GM23338 (cell line): ENCODE data around the gene VPS25.

ENCODE experiments used
- EZH2 ChIP-seq: fragments of 200-600 bp; sonication (generic); IDR thresholded peaks from one replicate; pipeline ENCODE4 v1.8.0; 2017; ENCODE audit warnings: antibody characterized with exemption, mild to moderate bottlenecking, low read depth; ENCODE audit not compliant: unreplicated experiment
- POLR2AphosphoS5 ChIP-seq: IDR thresholded peaks from 2 replicates; pipeline ENCODE4 v1.6.1; 2016; ENCODE audit warnings: antibody characterized with exemption, low read depth
- ZNF331 ChIP-seq: fragments of 250-450 bp; sonication (Bioruptor Pico); IDR thresholded peaks from 2 replicates; pipeline ENCODE4 v1.5.0; 2020; ENCODE audit warnings: low read depth, mild to moderate bottlenecking, moderate library complexity
- TF ChIP-seq, protein P1 (sequence below), 2 experiments: fragments of 200-600 bp in 1 of 2; sonication (generic) in 1 of 2; conservative IDR thresholded peaks; 2 replicates each; pipeline versions ENCODE4 v1.5.1 to v1.6.1; 2016 to 2017; ENCODE audit warnings: antibody characterized with exemption in 2 of 2, low read depth in 2 of 2, mild to moderate bottlenecking in 2 of 2, moderate library complexity in 1 of 2

DNA sequence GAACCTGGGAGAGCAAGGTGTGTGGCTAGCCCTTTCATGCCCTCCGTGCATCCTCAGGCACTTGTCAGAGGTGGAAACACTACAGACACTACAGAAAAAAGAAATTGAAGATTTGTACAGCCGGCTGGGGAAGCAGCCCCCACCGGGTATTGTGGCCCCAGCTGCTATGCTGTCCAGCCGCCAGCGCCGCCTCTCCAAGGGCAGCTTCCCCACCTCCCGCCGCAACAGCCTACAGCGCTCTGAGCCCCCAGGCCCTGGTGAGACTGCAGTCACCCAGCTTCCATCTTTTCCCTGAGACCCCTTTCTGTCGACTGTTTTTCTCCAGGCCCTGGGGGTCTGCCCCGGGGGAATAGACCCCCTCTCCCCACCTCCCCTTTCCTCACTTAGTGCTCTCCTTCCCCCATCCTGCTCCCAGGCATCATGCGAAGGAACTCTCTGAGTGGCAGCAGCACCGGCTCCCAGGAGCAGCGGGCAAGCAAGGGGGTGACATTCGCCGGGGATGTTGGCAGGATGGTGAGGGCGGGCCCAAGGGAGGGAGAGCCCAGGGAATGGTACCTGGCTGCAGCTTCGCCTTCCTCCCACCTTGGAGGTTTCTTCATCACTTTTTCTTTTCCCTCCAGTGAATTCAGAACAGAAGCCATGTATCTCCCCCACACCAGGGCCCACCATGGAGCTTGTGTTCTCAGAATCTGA, 23.0 kb downstream of the VPS25 start:
- TF ChIP-seq, protein P1, sequence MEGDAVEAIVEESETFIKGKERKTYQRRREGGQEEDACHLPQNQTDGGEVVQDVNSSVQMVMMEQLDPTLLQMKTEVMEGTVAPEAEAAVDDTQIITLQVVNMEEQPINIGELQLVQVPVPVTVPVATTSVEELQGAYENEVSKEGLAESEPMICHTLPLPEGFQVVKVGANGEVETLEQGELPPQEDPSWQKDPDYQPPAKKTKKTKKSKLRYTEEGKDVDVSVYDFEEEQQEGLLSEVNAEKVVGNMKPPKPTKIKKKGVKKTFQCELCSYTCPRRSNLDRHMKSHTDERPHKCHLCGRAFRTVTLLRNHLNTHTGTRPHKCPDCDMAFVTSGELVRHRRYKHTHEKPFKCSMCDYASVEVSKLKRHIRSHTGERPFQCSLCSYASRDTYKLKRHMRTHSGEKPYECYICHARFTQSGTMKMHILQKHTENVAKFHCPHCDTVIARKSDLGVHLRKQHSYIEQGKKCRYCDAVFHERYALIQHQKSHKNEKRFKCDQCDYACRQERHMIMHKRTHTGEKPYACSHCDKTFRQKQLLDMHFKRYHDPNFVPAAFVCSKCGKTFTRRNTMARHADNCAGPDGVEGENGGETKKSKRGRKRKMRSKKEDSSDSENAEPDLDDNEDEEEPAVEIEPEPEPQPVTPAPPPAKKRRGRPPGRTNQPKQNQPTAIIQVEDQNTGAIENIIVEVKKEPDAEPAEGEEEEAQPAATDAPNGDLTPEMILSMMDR (conservative IDR thresholded peaks at IDR 0.05; ENCODE audit: low read depth in 2 of 2): no peak
- TF ChIP-seq POLR2AphosphoS5 (no peak), EZH2 (no peak), ZNF331 (CRISPR knock-in tag) (no peak)
